Erythroblast (primary cell): ENCODE data around the gene DCAF8.

Experiments
- GATA1 ChIP-seq: IDR thresholded peaks from 2 replicates; pipeline ENCODE4 v1.6.1; 2011; ENCODE audit warnings: low read depth, mild to moderate bottlenecking, control low read depth, low read length, moderate library complexity
- POLR2A ChIP-seq: IDR thresholded peaks from 2 replicates; pipeline ENCODE4 v1.6.1; 2011; ENCODE audit warnings: mild to moderate bottlenecking, low read length

DNA sequence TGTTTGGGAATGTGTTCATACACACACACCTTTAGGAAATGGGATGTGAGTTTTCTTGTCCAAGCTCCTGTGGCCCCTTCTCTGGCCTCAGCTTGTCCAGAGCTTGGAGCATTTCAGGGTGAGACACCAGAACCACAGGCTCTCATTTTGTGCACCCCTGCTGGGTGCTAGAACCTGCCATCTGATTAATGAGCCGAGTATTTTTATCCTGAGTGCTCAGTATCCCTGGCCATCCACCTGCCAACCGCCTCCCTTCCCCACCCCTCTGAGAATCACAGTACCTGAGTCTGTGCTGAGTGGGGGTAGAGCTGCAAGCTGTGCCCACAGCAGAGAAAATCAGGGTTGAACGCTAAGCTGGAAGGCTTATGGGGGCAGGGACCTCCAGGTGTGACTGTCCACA, 70.6 kb downstream of the DCAF8 start:
- TF ChIP-seq POLR2A = no peak
- no peak for TF ChIP-seq GATA1
